HG03139 (cell line): Measurements from ENCODE around the gene ELOVL2.

Experiments used
- ATAC-seq: cut with Tn5 transposase; IDR thresholded peaks from one replicate; pipeline ENCODE4 v1.9.1; 2021; ENCODE audit not compliant: unreplicated experiment

Gene ELOVL2

DNA sequence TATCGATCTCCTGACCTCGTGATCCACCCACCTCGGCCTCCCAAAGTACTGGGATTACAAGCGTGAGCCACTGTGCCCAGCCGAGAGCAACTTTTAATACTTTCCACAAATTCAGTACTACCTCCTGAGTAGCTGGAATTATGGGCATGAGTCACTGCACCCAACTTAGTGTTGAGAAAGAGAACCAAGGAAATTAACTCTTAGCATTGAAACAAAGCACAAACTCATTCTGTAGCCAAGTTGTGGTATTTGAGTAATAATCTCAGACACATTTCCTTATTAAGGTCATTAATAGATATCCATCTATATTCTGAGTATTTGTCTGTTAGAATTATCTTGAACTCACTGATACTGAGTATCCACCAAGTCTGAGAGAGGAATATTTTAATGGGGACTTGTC, 14.3 kb upstream of the ELOVL2 start:
- ATAC-seq = no peak

DNA sequence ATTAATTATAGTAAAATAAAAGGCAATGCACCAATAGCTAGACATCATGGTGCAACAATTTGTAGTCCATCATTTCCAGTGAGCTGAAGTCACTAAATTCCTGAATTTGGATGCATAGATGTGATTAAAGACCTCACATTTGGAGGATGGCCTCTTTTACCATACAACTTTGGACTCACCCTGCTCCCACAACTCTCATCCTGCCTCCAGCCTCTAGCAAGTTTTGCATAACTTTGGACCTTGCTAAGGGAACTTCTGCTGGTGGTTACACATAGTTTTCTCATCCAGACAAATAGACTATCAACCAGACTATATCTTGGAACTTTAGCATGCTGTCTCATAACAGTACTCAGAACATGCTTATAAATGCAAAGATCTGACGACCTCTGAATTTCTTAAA, 12.8 kb upstream of the ELOVL2 start:
- ATAC-seq = no peak

DNA sequence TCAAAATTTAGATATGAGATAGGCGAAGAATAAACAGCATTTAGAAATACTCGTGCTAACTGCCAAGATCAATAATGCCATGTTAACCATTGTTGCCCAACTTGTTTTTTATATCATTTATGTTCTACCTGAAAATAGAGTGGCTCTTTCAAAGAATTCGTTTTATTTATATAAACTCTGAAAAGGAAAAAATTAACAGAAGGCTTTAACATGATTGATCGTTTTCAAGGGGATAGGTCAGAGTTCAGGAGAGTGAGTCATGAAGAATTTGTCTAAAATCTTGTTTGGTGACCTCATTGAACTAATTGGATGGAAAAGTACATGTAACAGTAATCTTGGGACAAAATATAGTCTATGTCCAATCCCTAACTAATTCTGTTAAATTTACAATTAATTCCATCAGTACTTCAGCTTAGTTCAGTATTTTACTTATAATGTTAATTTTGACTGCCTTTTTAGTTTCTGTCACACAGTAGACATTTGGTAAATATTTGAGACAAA, 11.1 kb upstream of the ELOVL2 start:
- no peak for ATAC-seq

DNA sequence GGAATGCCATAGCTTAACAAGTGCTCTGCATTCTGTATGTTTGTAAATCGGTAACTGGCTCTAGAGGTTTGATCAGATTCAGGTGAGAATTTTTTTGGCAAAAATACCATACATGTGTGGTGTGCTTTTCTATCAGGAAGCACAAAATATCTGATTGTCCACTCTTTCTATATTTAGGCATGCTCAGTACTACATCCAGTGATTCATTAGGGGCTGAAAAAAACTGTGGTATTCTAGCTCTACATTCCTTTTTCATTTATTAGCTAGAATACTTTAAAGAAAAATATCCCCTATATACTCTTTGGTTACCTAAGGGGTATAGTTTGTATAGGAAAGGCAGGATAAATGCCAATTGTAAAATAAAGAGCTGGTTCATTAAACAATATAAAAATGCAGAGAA, 10.6 kb upstream of the ELOVL2 start:
- ATAC-seq = no peak

DNA sequence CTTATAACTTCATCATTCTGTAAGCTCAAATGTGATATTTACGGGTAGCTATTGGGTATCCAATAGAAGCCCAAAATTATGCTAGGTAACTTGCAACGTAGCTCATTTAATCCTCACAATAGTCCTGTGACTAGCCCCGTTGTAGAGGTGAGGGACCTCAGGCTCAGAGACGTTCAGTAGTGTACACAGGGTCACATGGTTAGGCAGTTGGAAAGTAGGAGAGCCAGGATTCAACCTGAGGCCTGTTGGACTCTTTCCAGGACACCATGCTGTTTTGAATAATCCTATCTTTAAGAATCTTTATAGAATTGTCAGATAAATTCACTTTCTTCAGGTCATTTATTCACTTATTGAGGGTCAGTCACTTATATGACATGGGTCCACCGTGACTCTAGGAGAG, 9.2 kb upstream of the ELOVL2 start:
- ATAC-seq = no peak

DNA sequence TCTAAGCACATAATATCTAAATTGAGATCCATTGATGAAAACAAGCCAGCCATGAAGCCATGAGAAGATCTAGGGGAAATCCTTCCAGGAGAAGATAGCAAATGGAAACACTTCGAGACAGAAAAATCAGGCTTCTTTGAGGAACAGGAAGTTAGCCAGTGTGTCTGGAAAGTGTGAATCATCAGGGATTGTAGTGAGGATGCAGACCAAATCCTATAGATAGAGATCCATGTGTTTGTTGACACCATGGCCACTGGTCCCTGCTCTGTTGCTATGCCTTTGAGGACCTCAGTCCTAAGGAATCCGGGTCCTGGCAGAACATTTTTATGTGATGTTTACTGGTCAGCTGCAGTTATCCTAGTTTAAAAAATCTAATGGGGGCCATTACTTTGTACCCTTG, 6.6 kb upstream of the ELOVL2 start:
- ATAC-seq = no peak

DNA sequence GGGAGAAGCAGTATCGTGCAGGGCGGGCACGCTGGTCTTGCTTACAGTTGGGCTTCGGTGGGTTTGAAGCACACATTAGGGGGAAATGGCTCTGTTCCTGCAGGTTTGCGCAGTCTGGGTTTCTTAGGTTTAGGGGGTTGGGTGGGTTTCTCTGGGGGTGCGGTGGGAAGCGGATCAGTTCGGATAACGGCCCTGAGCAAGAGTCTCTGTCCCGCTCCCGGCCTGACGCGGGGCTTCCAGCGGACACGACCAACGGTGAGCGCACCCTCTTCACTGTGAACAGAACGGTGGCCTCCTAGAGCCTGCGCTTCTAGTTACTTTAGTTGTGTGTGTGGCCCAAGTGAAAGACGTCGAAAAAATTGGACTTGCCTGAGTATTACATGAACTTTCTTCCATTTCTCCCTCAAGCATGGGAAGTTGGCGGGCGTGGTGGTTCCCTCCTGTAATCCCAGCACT, 635 bp upstream of the ELOVL2 start:
- no peak for ATAC-seq

DNA sequence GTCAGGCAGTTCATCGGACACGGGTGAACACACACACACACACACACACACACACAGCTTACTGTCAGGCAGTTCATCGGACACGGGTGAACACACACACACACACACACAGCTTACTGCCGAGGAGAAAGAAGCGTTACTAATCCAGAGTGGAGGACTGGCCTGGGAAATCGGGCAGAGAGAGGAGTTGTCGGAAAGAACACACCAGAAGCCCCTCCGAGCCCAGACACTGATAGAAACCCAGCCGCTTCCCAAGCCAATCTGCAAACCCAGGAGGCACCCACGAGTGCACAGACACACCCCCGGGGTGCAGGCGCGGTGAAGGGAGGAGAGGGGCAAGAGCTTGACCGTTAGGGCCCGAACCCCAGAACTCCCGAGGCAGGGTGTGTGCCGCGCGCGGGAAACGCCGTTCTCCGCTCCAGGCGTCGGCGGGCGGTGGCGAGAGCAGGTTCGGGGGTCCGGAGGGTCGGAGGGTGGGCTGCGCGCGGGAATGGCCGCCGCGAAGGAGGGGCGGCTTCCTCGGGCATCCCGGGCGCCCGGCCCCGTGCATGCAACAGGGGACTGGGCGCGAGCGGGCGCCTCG, 636 bp downstream of the ELOVL2 start:
- ATAC-seq = no peak

DNA sequence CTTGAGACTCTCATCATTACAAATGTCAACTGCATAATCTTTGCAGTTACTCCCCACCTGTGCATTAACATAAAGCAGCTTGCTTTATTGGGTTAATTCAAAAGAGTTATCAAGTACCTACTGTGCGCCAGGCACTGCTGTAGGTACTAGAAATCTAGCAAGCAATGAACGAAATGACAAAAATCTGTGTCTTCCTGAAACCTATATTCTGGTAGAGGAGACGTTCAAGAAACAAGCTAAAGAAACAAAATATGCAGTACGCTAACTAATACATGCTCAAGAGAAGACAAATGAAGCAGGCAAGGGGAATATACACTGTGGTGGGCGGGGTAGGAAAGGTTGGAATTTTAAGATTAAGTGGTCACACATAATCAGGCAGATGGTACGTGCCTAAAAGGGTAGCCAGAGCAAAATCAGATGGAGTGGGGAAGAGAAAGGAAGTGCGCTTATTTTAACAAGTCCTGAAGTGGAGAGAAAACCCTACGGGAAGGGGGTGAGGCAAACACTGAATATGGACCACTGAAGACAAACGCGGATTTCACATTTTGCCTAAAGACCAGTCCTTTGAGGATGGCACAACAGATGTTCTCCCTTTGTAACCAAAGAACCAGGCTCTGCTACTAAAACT, 1.2 kb downstream of the ELOVL2 start:
- ATAC-seq = no peak

DNA sequence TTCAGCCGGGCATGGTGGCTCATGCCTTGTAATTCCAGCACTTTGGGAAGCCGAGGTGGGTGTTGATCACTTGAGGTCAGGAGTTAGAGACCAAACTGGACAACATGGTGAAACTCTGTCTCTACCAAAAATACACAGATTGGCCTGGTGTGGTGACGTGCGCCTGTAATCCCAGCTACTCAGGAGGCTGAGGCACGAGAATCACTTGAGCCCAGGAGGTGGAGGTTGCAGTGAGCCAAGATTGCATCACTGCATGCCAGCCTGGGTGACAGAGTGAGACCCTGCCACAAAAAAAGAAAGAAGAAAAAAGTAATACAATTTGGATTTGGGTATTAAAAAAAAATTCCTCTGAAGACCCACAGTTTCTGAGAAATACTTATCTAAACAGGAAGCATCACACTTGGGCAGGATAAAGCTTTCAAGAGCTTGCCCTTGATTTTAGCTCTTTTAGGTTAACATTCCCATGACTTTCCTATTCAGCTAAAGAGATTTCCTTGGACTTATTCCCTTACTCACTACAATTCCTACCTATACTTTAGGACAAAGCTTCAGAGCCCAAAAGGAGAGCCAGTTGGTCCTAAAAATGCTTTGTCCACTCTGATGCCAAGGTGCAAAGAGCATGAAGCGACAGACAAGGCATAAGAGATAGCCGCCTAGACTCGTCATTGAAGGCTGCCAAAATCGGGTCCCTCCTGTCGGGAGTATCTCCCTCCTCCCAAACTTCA, 1.9 kb downstream of the ELOVL2 start:
- no peak for ATAC-seq

DNA sequence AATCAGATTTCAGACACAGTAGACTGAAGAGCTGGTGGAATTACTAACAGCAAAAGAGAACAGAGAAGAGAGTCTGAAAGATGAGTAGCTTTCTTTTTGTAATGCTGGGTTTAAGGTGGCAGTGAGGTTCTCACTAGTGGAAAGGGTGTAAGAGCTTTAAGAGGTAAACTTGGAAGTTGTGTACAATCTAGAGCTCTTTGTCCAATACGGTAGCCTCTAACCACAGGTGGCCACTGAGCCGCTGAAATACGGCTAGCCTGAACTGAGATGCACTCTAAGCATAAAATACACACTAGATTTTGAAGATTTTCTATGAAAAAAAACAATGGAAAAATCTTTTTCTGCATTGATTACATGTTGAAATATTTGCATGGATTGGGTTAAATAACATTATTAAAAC, 4.0 kb downstream of the ELOVL2 start:
- no peak for ATAC-seq

DNA sequence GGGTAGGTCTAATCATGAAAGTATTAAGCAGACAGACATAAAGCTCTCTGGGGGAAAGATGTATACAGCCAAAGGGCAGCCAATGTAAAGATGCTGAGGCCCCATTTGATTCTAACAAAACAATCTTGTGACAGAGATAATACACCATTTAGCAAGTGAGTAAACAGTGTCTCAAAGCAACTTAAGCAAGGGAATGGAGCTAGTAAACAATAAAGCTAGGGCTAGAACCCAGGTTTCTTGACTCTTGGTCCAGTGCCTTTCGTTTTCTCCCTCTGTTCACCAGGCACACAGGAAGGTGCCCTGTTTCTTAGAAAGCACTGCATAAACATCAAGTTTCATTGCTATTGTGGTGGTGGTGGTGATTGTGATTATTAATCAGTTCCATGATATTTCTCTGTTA, 5.1 kb downstream of the ELOVL2 start:
- ATAC-seq = no peak

DNA sequence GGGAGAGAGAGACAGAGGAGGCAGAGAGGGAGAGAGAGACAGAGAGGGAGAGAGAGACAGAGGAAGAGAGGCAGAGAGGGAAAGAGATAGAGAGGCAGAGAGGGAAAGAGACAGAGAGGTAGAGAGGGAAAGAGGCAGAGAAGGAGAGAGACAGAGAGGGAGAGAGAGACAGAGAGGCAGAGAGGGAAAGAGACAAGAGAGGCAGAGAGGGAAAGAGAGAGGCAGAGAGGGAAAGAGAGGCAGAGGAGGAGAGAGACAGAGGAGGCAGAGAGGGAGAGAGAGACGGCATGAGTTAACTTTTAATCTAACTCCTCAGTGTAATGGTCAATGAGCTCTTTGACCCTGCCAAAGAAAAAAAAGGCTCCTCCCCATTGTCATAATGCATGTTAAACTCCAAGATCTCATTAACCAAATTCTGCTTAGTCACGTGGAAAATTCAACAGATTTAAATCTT, 7.1 kb downstream of the ELOVL2 start:
- no peak for ATAC-seq

DNA sequence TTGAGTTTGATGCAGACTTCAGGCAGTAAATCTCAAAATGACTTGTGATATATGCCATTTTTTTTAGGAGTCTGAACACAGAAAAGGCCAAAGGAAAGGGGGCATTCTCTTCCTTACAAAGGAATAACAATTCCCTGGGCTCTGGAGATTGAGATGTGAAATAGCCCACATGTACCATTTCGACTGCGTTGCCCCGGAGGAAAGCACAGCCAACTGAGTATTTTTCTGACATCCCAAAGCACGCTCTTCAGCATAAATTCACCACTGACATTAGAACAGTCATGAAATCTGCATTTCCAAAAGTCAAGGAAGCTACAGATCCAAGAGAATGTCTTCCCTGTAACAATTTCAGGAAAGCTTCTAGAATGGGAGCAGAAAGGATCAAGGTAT, 7.8 kb downstream of the ELOVL2 start:
- no peak for ATAC-seq

DNA sequence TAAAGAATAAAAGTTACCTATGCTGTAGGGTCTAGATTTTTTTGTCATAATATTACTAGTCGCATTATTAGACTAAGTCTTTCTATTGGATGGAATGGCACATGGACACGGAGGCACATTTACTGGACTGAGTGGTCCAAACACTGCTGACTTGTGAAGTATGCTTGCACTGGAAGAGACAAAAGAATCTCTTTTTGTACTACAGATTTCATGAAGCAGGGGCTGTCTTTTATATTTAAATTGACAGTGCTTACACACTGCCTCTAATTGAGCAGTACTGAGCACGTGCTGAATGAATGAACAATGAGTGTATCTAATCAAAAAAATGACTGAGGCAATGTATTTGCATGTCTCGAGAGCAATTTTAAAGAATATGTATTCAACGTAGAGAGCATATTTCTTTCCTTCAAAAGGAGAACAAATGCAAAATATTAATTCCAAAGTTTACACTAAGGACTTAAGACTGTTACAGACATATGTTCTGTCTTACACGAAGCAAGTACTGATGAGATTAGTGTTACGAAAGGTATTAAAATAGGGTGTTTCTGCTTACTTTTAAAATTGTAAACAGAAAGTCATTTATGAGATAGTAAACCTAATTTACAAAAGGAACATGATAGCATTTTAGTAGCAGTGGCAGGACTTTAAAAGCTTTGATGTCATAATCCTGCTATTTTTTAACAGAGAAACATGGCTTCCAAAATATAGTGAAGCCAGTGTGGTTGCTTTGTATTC, 8.3 kb downstream of the ELOVL2 start:
- ATAC-seq = no peak

DNA sequence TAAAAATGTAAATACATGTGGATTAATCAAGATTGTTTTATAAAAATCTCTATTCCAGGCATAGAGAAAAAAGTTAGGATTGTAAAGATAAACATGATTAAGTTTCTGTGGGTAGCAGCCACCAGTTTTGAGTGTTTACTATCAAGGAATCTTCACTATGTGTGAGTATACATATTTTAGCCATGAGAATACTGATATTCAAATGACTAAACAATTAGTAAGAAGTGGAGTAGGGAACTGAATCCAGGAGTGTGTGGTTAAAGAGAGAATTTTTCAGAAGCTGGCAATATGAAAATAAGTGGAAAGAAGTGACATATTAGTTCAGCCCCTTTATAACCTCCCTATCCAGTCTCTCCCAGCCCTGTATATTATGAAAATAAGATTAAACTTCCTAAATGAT, 10.3 kb downstream of the ELOVL2 start:
- no peak for ATAC-seq

DNA sequence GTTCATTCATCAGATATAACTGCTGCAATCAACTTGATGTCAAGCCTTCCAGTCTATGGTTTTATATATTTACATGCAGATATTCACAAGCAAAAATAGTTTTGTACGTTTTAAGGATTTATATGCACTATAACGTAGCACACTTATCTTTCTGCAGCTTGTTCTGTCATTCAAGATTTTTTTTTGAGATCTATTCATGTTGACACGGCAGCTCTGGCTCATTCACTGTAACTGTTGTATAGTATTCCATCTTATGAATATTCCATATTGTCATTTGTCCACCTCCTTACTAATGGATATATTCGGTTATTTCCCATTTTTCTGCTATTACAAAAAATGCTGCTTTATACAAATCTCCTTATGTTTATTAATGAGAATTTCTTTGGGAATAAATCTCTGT, 13.2 kb downstream of the ELOVL2 start:
- no peak for ATAC-seq

DNA sequence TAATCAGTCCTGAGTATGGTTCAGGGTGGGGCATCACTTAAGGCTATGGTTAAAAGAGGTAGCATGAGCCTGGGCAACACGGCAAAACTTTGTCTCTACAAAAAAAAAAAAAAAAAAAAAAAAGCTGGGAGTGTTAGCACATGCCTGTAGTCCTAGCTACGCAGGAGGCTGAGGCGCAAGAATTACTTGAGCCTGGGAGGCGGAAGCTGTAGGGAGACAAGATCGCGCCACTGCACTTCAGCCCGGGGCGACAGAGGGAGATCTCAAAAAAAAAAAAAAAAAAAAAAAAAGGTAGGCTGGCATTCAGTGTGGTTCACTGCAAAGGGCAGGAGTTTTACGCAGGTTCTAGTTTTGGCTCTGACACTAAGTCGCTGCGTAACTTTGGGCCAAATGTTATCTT, 15.1 kb downstream of the ELOVL2 start:
- no peak for ATAC-seq

DNA sequence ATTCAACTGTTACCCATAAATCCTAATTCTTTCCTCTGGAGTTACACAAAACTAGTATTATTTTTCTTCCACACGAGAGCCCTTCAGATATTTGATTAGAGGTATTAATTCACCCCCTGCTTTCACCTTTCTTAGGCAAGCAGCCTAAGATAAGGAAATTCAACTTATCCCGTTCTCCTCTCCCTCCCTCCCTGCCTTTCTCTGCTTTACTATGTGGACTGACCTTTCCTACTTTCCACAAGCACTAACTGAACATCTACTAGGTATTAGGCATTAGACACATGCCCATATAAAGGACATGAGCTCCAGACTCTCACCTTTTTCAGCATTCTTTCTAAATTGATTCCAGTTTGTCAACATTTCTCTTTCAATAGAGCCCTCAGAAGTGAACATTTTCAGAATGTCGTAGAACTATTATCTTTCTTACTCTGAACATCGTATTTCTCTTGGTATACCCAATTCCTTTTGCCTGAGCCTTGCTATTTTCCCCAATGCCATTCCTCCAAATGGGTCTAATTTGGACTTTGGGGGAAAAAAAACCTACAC, 16.5 kb downstream of the ELOVL2 start:
- no peak for ATAC-seq

DNA sequence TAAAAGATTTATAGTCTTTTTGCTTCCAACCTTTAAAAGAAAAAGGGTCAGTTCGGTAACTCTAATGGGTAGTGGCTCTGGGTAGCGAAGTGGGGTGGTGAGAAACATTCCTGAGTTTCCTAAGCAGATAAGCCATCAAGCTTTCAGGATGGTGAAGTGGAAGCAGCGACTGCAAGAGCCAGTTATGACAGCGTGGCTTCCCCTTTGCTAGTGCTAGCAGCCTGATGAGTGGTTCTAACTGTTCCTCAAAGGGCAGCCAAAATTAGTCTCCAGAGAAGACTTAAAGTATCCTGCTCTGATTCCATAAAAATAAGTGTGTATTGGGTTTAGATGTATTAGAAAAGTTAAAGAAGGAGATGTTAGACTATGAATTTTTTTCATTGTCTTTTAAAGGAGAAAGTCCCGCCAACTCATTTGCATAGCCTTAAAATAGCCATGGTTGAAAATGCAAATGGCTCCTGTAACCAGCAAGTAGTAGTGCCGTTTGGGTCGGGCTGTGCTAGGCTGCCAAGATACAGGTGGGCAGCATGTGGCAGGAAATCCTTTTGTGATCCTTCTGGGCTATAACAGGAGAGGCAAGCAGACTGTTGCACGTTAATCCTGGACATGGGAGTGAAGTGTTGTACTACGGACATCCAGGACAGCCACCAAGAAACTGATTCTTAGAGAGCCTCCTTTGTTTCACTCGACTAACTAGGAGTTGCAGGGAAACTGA, 18.0 kb downstream of the ELOVL2 start:
- peak; percentile 65 for ATAC-seq

DNA sequence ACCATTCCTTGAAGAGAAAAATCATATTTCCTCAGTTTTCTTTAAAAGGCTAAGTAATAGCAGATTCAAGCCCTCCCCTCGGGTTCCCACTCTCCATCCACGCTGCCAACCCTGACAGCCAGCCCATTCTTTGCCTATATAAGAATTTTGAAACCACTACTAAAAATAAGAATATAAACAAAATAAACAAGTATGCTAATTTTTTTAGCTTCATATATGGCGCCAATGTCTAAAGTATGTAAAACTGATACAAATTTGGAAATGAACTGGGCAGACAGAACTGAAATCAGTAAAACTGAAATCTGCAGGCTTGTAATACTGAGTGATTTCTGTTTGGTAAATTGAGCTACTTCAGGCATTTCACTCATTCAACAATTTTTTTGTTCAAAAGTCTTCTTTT, 19.0 kb downstream of the ELOVL2 start:
- ATAC-seq = no peak
